Uterus (tissue), 4 donors: ENCODE results near the gene TSPAN5. TPM values are rescaled to one million over a fixed set of nuclear protein-coding genes. Genes with fewer than 3 reads are reported as not detected.
A peak's percentile ranks its signal among the peaks of the same experiment; 100 is the strongest.

Experiments
- DNase-seq, 2 donors: peaks; one replicate each; pipeline ENCODE4 v3.0.0-alpha.2; 2019 to 2020
- H3K27ac ChIP-seq, 2 donors: fragments of 200-600 bp; sonication (generic); 1 replicate in 1 of 2; 2 replicates in 1 of 2; pipeline ENCODE4 v1.5.1; 2016 to 2018
- H3K27me3 ChIP-seq, 2 donors: fragments of 200-600 bp; sonication (generic); one replicate each; pipeline ENCODE4 v1.5.1; 2018 to 2019; ENCODE audit warnings: control low read depth in 1 of 2
- H3K36me3 ChIP-seq, 2 donors: fragments of 200-600 bp; sonication (generic); one replicate each; pipeline ENCODE4 v1.5.1; 2019; ENCODE audit warnings: control low read depth in 1 of 2
- H3K4me1 ChIP-seq, 2 donors: fragments of 200-600 bp; sonication (generic); one replicate each; pipeline ENCODE4 v1.5.1; 2018 to 2019; ENCODE audit warnings: control low read depth in 1 of 2
- H3K4me3 ChIP-seq, 2 donors: fragments of 200-600 bp; sonication (generic); 1 replicate in 1 of 2; 2 replicates in 1 of 2; pipeline ENCODE4 v1.5.1; 2018 to 2019; ENCODE audit warnings: mild to moderate bottlenecking in 1 of 2
- H3K9me3 ChIP-seq, 2 donors: fragments of 200-600 bp; sonication (generic); one replicate each; pipeline ENCODE4 v1.5.1; 2019; ENCODE audit warnings: control low read depth in 1 of 2
- POLR2A ChIP-seq, 2 donors: fragments of 450-650 bp; IDR thresholded peaks; one replicate each; pipeline ENCODE4 v1.6.1; 2016; ENCODE audit warnings: antibody characterized with exemption in 2 of 2, mild to moderate bottlenecking in 1 of 2, moderate library complexity in 1 of 2
- intact Hi-C: fragments of 100-400 bp; cut with DNase I; formaldehyde crosslinking; loops from one replicate; pipeline ENCODE4 v1.15.1; 2023; ENCODE audit warnings: low total_unique reads
- total RNA-seq, 4 donors: library from RNA; depleted of rRNA in 3 of 4; stranded (reverse); fragments of >200 nt in 3 of 4; gene quantifications; one replicate each; pipeline versions ENCODE4 v1.1.0 to v1.2.4, GENCODE V29; 2014 to 2023
- TF ChIP-seq, protein P1 (sequence below), 4 experiments: fragments of 200-600 bp in 2 of 4; fragments of 450-650 bp in 2 of 4; sonication (generic) in 2 of 4; IDR thresholded peaks; one replicate each; pipeline ENCODE4 v1.5.1; 2016 to 2019; ENCODE audit warnings: antibody characterized with exemption in 4 of 4, mild to moderate bottlenecking in 2 of 4, moderate library complexity in 1 of 4
- donor health status: DM: yes; HTN: yes; CAD: no.

The TSPAN5 gene
- total RNA-seq, 4 donors from 2014 or later = 15.9 to 45.3 (median 30.3) TPM

DNA sequence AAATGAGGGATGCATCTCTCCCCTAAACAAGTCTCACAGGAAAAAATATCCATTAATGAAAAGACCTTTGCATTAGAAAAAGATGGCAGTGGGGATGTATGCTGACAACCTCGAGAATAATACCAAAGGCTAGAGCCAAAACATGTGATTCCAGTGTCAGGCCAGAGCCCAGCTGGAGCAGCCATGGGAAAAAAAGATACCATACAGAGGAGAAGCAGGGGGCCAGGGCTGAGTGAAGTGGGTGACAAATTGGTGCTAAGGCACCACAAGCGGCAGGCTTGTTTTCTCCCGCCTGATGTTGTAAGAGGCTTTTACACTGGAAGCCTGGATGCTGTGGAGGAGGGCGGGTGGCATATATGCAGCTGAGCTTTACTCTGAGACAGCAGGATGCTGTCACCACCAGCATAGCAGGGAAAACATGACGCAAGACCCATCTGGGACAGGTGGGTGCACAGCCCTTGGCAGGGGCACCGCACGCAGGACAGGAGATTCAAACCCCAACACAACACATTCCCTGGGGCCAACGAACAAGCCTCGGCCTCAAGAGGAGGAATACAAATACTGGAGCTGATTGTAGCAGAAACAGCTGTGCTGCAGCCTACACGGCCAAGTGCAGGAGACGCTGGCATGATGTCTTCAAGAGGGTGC, 91.9 kb downstream of the TSPAN5 start:
- DNase-seq = no peak

DNA sequence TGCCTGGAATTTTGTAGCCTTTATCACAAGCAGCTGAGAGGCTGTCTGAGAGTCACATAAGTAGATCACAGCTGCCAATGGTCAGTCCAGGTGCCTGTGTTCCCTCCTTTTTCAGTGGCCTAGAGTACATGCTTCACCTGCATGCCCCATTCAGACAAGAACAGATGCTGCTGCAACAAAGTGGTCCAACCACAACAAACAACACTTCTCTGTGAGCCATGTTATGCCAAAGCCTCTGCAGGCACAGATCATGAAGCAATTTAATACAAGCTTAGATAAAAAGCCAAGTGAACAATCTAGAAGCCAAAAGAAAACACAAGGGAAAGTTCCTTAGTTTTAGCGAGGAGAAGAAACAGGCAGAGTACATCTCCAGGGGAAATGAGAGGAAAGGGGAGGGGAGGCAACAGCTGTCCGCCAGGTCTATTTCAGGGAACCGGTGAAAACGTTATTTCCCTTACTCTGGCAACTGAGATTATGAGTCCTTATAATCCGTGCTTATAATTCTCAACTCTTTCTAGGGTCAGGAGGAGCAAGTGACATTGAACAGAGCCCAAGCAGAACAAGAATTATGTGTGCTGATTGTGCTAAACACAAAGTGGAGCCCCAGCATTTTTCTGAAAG, 92.6 kb downstream of the TSPAN5 start:
- TF ChIP-seq, protein P1, sequence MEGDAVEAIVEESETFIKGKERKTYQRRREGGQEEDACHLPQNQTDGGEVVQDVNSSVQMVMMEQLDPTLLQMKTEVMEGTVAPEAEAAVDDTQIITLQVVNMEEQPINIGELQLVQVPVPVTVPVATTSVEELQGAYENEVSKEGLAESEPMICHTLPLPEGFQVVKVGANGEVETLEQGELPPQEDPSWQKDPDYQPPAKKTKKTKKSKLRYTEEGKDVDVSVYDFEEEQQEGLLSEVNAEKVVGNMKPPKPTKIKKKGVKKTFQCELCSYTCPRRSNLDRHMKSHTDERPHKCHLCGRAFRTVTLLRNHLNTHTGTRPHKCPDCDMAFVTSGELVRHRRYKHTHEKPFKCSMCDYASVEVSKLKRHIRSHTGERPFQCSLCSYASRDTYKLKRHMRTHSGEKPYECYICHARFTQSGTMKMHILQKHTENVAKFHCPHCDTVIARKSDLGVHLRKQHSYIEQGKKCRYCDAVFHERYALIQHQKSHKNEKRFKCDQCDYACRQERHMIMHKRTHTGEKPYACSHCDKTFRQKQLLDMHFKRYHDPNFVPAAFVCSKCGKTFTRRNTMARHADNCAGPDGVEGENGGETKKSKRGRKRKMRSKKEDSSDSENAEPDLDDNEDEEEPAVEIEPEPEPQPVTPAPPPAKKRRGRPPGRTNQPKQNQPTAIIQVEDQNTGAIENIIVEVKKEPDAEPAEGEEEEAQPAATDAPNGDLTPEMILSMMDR (IDR thresholded peaks at IDR 0.05) = no peak
- TF ChIP-seq POLR2A (IDR thresholded peaks at IDR 0.05) = no peak
- no peak for DNase-seq
- no peaks in the 10 kb centered on the region for H3K27me3 ChIP-seq
- intact Hi-C loops = no loop called here
- no peak overlapping the region for H3K4me3 ChIP-seq
- peak overlapping the region; percentile 63 to 78 for H3K27ac ChIP-seq
- no peaks in the 10 kb centered on the region for H3K9me3 ChIP-seq
- H3K4me1 ChIP-seq = no peaks in the 10 kb centered on the region
- no peaks in the 10 kb centered on the region for H3K36me3 ChIP-seq

More for the DNA sequence above, 91.9 kb downstream of the TSPAN5 start:
- H3K27ac ChIP-seq = peak overlapping the region; percentile 63 to 78
- H3K4me1 ChIP-seq = no peaks in the 10 kb centered on the region
- intact Hi-C loops = no loop called here
- no peak for TF ChIP-seq POLR2A (IDR thresholded peaks at IDR 0.05)
- TF ChIP-seq, protein P1 (IDR thresholded peaks at IDR 0.05) = no peak
- no peaks in the 10 kb centered on the region for H3K27me3 ChIP-seq
- H3K4me3 ChIP-seq = no peak overlapping the region
- no peaks in the 10 kb centered on the region for H3K36me3 ChIP-seq
- no peaks in the 10 kb centered on the region for H3K9me3 ChIP-seq

DNA sequence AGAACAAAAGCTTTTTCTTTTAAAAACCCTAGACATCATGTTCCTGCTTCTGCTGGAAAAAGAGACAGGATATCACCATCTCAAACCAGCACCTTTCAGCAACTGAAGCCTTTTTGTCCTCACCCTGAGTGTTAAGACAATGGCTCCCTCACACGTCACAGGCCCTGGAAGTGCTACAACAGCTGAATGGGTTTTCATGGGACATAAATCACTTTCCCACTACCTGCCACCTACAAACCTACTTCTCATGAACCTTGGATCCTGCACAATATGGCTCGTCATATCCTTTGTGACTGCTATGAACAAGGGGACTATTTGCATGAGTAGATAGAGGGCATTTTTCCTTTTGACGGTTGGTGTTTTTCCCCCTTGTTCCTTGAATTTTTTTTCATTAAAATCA, 93.6 kb downstream of the TSPAN5 start:
- TF ChIP-seq, protein P1 (IDR thresholded peaks at IDR 0.05) = no peak
- no peak for TF ChIP-seq POLR2A (IDR thresholded peaks at IDR 0.05)
- Histone ChIP-seq H3K9me3 (no peaks in the 10 kb centered on the region), H3K4me3 (no peak overlapping the region), H3K36me3 (no peaks in the 10 kb centered on the region), H3K27ac (peak overlapping the region in 1 of 2 donors; percentile 23), H3K27me3 (no peaks in the 10 kb centered on the region), H3K4me1 (no peaks in the 10 kb centered on the region)
- DNase-seq = no peak
- intact Hi-C loops = no loop called here

DNA sequence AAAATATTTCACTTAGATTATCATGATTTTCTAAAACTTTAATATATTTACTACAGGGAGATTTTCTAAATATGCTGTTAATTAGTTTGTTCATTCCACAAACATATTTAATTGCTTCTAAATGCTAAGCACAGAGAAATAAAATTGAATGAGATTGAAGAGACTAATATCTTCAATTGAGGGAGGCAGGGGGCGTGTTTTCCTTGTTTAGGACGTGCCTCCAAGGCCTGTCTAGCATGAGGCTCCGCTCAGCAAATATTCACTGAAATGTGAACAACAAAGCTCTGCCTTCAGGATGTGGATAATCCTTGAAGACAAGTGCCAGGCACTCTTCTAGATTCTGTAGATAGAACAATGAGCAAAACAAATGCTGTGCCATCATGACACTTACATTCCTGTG, 98.1 kb downstream of the TSPAN5 start:
- no peak for DNase-seq
- TF ChIP-seq, protein P1 (IDR thresholded peaks at IDR 0.05) = no peak
- TF ChIP-seq POLR2A (IDR thresholded peaks at IDR 0.05) = no peak
- H3K9me3 ChIP-seq = no peaks in the 10 kb centered on the region
- intact Hi-C loops = no loop called here
- H3K36me3 ChIP-seq = no peaks in the 10 kb centered on the region
- H3K27ac ChIP-seq = no peak overlapping the region
- H3K27me3 ChIP-seq = no peaks in the 10 kb centered on the region
- no peaks in the 10 kb centered on the region for H3K4me1 ChIP-seq
- H3K4me3 ChIP-seq = no peak overlapping the region

DNA sequence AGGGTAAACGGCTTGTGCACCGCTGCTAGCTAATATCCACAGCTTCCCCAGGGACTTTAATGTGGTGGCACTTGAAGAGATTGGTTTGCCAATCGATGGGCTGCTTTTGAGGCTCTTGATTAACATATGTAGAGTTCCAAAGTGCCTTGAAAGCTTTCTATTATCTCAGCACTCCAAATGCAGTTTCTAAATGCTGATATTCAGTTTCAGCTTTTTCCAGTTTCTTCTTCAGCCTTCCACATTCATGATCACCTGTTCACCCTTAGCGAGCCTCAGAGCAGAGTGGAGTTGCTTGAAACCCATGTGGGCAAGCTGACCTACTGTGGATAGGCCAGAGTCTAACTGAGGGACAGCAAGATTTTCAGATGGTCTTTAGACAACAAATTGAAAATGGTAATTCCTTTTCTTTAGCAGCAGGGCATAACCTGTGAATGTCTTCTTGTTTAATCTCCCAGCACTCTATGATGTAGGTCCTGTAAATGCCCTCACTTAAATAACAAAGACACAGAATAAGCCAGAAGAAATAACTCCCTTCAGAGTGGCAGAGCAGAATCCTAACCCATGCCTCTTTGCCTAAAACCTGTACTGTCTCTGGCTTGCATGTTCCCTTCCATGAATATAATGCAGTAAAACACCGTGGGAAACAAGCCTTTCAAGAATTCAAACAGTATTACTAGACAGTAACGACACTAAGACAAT, 99.8 kb downstream of the TSPAN5 start:
- Histone ChIP-seq H3K36me3 (no peaks in the 10 kb centered on the region), H3K27me3 (no peaks in the 10 kb centered on the region), H3K4me3 (no peak overlapping the region), H3K9me3 (no peaks in the 10 kb centered on the region), H3K27ac (peak overlapping the region in 1 of 2 donors; percentile 16), H3K4me1 (no peaks in the 10 kb centered on the region)
- no peak for DNase-seq
- intact Hi-C loops = no loop called here
- TF ChIP-seq, protein P1 (IDR thresholded peaks at IDR 0.05) = no peak
- TF ChIP-seq POLR2A (IDR thresholded peaks at IDR 0.05) = no peak
